ENCODE data around the gene HASPIN.
"Not testable (repeated sequence)": the region's sequence is repeated elsewhere in the genome, so short reads cannot be mapped to it uniquely, and the experiment has no call there.

HASPIN gene

DNA sequence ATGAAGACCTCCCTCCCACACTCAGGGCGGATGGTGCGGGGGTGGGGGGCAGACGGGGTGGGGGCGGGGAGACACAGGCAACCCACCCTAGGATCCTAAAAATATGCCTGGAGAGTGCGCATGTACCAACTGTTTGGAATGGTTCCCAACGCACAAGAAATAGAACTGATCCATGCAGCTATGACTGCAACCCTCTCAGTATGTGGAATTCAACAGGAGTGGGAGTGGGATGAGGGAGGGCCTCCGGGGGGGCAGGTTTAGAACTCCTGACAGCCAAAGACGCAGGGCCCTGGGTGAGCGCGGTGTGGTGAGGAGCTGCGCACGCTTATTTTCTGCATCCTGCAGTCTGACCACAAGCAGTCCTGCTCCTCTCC lies 26.6 kb upstream of the HASPIN start:
- no peak for DNase-seq (ENCODE audit: low spot score)

GRCh38 chr17:3698139-3698538 lies 25.6 kb upstream of the HASPIN start:
- no peak for DNase-seq (ENCODE audit: low spot score)

GRCh38 chr17:3699951-3700350 lies 23.8 kb upstream of the HASPIN start:
- no peak for DNase-seq (ENCODE audit: low spot score)

GRCh38 chr17:3702041-3702539 lies 21.6 kb upstream of the HASPIN start:
- DNase-seq (ENCODE audit: low spot score): not testable (repeated sequence)

GRCh38 chr17:3704931-3705717 lies 18.6 kb upstream of the HASPIN start:
- DNase-seq (ENCODE audit: low spot score): no peak

DNA sequence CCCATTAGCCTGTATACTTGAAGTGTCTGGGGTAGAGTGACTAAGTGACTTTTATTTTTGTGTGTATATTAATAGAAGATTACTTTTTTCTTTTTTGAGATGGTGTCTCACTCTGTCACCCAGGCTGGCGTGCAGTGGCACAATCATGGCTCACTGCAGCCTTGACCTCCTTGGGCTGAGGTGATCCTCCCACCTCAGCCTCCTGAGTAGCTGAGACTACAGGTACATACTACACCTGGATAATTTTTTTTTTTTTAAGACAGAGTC lies 18.1 kb upstream of the HASPIN start:
- DNase-seq (ENCODE audit: low spot score): not testable (repeated sequence)

DNA sequence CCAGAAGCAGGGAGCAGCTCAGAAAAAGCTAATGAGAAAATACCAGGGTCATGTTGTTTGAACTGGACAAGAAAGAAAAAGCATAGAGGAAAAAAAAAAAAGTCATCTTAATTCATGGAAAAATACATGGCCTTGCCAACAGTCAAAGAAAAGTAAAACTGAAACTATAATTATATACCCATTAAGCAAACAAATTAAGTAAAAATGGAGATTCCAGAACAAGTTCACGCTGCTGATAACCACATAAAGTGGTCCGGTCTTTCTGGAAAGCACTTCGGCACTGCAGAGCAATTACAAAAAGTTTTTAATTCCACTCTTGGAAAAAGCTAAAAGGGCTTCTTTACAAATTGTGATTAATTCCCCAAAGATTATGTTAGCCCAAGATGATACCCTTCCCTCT lies 15.3 kb upstream of the HASPIN start:
- DNase-seq (ENCODE audit: low spot score): no peak

DNA sequence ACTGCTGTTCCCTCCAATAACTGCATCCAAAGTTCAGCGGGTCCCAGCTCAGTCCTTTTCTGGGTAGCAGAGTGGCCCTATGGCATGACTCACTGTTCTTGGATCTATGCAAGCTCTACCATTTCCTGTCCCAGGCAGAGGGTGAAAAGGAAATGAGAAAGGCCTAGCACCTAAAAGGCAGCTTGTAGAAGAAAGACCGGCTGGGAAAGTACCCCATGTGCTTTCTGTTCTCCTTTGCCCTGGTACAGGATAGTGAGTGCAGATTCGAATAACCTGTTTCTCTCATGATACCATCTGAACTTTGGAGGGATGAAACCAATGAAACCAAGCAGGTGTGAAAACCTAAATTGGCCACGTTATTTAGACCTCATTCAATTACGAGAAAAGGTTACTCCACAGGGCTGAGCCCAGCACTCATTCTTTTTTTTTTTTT lies 12.7 kb upstream of the HASPIN start:
- DNase-seq (ENCODE audit: low spot score): no peak

DNA sequence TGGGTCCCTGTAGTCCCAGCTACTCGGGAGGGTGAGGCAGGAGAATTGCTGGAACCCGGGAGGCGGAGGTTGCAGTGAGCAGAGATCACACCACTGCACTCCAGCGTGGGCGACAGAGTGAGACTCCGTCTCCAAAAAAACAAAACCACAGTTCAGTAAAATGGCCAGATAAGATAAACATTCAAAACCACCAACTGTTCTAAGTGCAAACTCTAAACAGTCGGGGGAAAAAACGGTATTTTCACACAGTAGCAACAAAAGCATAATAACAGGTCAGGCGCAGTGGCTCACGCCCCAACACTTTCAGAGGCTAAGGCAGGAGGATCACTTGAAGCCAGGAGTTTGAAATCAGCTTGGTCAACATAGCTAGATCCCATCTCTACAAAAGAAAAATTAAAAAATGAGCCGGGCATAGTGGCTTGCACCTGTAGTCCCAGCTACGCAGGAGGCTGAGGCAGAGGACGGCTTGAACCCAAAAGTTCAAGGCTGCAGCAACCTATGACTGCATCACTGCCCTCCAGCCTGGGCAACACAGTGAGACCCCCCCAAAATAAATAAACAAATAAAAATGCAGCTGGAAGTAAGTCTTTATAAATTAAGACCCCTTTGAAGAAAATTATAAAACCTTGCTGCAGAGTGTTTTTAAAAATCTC lies 10.8 kb upstream of the HASPIN start:
- no peak for DNase-seq (ENCODE audit: low spot score)

GRCh38 chr17:3715296-3715695 lies 8.4 kb upstream of the HASPIN start:
- no peak for DNase-seq (ENCODE audit: low spot score)

- no peak for DNase-seq (ENCODE audit: low spot score)
Measured at GRCh38 chr17:3718201-3718600, 5.5 kb upstream of the HASPIN start.

DNA sequence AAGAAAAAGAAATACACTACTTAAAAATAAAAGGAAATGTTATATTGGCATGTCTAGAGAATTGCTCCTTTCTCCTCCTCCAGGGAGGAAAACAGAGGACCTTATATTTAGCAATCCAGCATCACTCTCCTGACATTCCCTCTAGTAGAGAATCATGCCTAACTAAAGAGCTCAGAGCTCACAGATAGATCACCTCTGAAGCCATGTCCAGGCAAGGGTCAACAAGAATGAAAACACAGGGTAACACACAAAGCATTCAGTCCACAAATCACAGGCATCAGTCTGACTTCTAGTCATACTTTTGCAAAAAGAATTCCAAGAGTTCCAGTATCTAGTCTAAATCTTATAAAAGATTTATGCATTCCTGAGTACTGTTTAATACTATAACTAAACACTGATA lies 4.4 kb upstream of the HASPIN start:
- no peak for DNase-seq (ENCODE audit: low spot score)

GRCh38 chr17:3722716-3723115 lies 987 bp upstream of the HASPIN start:
- no peak for DNase-seq (ENCODE audit: low spot score)

GRCh38 chr17:3723188-3723555 lies 531 bp upstream of the HASPIN start:
- no peak for DNase-seq (ENCODE audit: low spot score)

DNA sequence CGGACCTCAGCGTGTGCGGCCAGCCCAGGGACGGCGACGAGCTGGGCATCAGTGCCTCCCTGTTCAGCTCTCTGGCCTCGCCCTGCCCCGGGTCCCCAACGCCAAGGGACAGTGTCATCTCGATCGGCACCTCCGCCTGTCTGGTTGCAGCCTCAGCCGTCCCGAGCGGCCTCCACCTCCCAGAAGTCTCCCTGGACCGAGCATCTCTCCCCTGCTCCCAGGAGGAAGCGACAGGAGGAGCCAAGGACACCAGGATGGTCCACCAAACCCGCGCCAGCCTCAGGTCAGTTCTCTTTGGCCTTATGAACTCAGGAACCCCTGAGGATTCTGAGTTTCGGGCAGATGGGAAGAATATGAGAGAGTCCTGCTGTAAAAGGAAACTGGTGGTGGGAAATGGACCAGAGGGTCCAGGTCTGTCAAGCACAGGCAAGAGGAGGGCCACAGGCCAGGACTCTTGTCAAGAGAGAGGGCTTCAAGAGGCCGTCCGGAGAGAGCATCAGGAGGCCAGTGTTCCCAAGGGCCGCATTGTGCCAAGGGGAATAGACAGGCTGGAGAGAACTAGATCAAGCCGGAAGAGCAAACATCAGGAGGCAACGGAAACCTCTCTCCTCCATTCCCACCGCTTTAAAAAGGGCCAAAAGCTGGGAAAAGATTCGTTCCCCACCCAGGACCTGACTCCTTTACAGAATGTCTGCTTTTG lies 825 bp downstream of the HASPIN start:
- DNase-seq (ENCODE audit: low spot score): no peak

- no peak for DNase-seq (ENCODE audit: low spot score)
Measured at GRCh38 chr17:3727041-3727440, 3.3 kb downstream of the HASPIN start.

- not testable (repeated sequence) for DNase-seq (ENCODE audit: low spot score)
Measured at GRCh38 chr17:3728099-3728498, 4.4 kb downstream of the HASPIN start.

DNA sequence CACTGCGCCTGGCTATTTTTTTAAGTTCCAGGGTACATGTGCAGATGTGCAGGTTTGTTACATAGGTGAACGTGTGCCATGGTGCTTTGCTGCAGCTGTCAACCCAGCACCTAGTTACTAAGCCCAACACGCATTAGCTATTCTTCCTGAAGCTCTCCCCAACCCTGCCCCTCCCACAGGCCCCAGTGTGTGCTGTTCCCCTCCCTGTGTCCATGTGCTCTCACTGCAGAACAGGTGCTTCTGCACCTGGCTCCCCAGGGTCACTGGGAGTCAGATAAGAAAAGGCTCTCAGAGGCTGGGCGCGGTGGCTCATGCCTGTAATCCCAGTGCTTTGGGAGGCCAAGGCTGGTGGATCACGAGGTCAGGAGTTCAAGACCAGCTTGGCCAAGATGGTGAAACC lies 6.2 kb downstream of the HASPIN start:
- no peak for DNase-seq (ENCODE audit: low spot score)

DNA sequence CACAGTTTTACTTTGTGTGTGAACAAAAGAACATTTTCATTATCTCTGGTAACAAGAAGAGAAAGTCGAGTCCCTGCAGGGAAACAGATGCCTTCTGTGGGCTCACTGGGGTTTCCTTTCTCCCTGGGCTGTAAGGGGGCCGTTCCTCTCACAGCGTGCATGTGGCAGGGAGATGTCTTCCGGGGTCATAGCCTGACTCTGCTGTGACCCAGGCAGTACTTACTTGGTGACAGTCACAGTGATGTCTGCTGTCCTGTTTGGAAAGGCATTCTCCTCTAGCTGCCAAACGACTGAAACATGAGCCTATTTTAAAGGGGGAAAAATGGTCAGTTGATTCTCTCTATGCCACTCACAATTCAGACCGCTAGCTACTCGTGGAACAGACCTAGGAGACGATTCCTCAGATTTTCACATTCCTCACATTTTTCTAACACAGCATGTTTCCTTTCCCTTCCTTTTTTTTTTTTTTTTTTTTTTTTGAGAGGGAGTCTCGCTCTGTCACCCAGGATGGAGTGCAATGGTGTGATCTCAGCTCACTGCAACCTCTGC lies 7.3 kb downstream of the HASPIN start:
- no peak for DNase-seq (ENCODE audit: low spot score)

DNA sequence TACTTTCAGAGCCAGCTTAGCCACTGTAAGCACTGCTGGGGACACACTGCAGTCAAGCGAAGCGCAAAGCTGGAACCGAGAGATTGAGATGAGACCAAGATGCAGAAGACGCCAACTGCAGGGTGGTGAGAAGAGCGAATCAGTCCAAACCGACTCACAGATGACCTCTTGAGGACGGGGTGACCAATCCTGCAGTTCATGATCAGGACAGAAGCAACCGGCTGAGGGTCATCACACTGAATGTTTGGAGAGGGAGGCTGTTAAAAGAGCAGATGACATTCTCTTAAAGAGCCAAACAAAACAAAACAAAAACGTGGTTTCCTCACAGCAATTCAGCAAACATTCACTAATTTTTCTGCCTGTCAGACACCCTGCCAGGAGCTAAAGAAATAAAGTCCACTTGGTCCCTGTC lies 8.5 kb downstream of the HASPIN start:
- no peak for DNase-seq (ENCODE audit: low spot score)

- not testable (repeated sequence) for DNase-seq (ENCODE audit: low spot score)
Measured at GRCh38 chr17:3734911-3735276, 11.2 kb downstream of the HASPIN start.

DNA sequence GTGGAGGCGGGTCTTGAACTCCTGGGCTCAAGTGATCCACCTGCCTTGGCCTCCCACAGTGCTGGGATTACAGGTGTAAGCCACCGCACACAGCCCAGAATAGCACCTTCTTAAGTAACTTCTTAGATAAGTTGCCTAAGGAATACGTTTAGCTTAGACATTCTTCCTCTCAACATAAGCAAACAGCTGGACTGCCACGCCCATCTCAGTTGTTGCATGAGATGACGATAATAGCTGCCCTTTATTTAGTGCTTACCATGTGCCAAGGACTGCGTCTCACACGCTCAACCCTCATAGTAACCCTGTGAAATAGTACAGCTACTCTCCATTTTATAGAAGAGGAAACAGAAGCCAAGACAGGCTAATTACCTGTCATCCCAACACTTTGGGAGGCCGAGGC lies 11.8 kb downstream of the HASPIN start:
- DNase-seq (ENCODE audit: low spot score): no peak

Data from COLO829 (cell line).